IPS-20b (cell line): ENCODE results near the gene FAM136A.
A peak's percentile ranks its signal among the peaks of the same experiment; 100 is the strongest.

ENCODE experiments used
- H3K27ac ChIP-seq: one replicate; pipeline ENCODE4 v1.5.1; 2013; ENCODE audit warnings: low read length
- H3K27me3 ChIP-seq: 2 replicates; pipeline ENCODE4 v1.6.1; 2013; ENCODE audit warnings: mild to moderate bottlenecking, low read length, inconsistent platforms; ENCODE audit not compliant: insufficient read depth
- H3K36me3 ChIP-seq: 2 replicates; pipeline ENCODE4 v1.6.1; 2013; ENCODE audit warnings: low read depth, mild to moderate bottlenecking, inconsistent platforms, low read length, moderate library complexity; ENCODE audit not compliant: insufficient read depth
- H3K4me1 ChIP-seq: 2 replicates; pipeline ENCODE4 v1.6.1; 2013; ENCODE audit warnings: mild to moderate bottlenecking, control low read depth, inconsistent platforms, low read length, moderate library complexity; ENCODE audit not compliant: insufficient read depth
- H3K4me3 ChIP-seq: 2 replicates; pipeline ENCODE4 v1.5.1; 2013; ENCODE audit warnings: mild to moderate bottlenecking, low read length, inconsistent platforms
- H3K9ac ChIP-seq: 2 replicates; pipeline ENCODE4 v1.6.1; 2013; ENCODE audit warnings: low read depth, mild to moderate bottlenecking, inconsistent platforms, low read length, moderate library complexity
- H3K9me3 ChIP-seq: 2 replicates; pipeline ENCODE4 v1.6.1; 2013; ENCODE audit warnings: mild to moderate bottlenecking, low read depth, low read length, inconsistent platforms; ENCODE audit not compliant: insufficient read depth

Gene FAM136A

GRCh38 chr2:70247364-70248180 is 54.3 kb downstream of the FAM136A start:
- H3K27ac ChIP-seq = peak overlapping the region; percentile 99
- H3K4me3 ChIP-seq = peak overlapping the region; percentile 89
- H3K36me3 ChIP-seq = peaks cover 6% of the 10 kb centered on the region
- H3K9me3 ChIP-seq = no peaks in the 10 kb centered on the region
- H3K4me1 ChIP-seq = peaks cover 10% of the 10 kb centered on the region; the same call in 1 of the 2 replicates
- peak overlapping the region; percentile 99 for H3K9ac ChIP-seq
- no peaks in the 10 kb centered on the region for H3K27me3 ChIP-seq
